SU-DHL-6 (cell line): ENCODE measurements around the gene TGM1.

Experiments used
- CTCF ChIP-seq: fragments of 200-600 bp; sonication (generic); IDR thresholded peaks from one replicate; pipeline ENCODE4 v1.5.1; 2017; ENCODE audit warnings: antibody characterized with exemption, mild to moderate bottlenecking, low read length, moderate library complexity; ENCODE audit not compliant: insufficient read depth, poor library complexity, severe bottlenecking
- EZH2phosphoT487 ChIP-seq: fragments of 200-600 bp; sonication (generic), shearing (Covaris generic); conservative IDR thresholded peaks from 2 replicates; pipeline ENCODE4 v1.6.1; 2018; ENCODE audit warnings: mild to moderate bottlenecking, antibody characterized with exemption, low read length, moderate library complexity, mixed read lengths

GRCh38 chr14:24269910-24270536, 7.0 kb upstream of the TGM1 start:
- TF ChIP-seq CTCF: no peak
- TF ChIP-seq EZH2phosphoT487: no peak
